ENCODE measurements around the gene GABBR2. TPM values are rescaled to one million over a fixed set of nuclear protein-coding genes. Genes with fewer than 3 reads are reported as not detected.

GABBR2 gene
- total RNA-seq, 1 experiment from 2014 or later, result 0.23 TPM

GRCh38 chr9:98517761-98518160 is 191.0 kb downstream of the GABBR2 start:
- no peak overlapping the region for H3K4me3 ChIP-seq (ENCODE audit: low read depth, low read length)
- intact Hi-C loops (cut with micrococcal nuclease; ENCODE audit: unreplicated experiment), result no loop called here
- Mint-ChIP-seq H3K4me3 (ENCODE audit: unreplicated experiment) (no peak overlapping the region), H3K4me1 (ENCODE audit: low read depth, unreplicated experiment) (no peaks in the 10 kb centered on the region), H3K27ac (ENCODE audit: unreplicated experiment) (no peak overlapping the region), H3K27me3 (ENCODE audit: insufficient read depth, unreplicated experiment) (peaks cover 10% of the 10 kb centered on the region), H3K9me3 (ENCODE audit: unreplicated experiment) (no peaks in the 10 kb centered on the region), H3K36me3 (ENCODE audit: insufficient read depth, unreplicated experiment) (no peaks in the 10 kb centered on the region)
- no peaks in the 10 kb centered on the region for H3K27me3 ChIP-seq (replicated peaks; ENCODE audit: control insufficient read depth, insufficient read depth, low read length)
- POLR2A ChIA-PET, result no interaction called here
- no TSS peak for BruUV-seq (replicated peaks)
- DNase-seq, result no peak
- H3K9me3 ChIP-seq, result no peaks in the 10 kb centered on the region; the same call in 1 of the 2 replicates
- CTCF ChIA-PET, result no interaction called here
- no peaks in the 10 kb centered on the region for H3K4me1 ChIP-seq
- TF ChIP-seq CTCF (IDR thresholded peaks at IDR 0.05; ENCODE audit: insufficient read depth in 1 of 2, low read depth in 1 of 2, low read length in 1 of 2, severe bottlenecking in 1 of 2, unreplicated experiment in 1 of 2), result no peak
- H3K36me3 ChIP-seq (ENCODE audit: control insufficient read depth, insufficient read depth, low read length), result no peaks in the 10 kb centered on the region

DNA sequence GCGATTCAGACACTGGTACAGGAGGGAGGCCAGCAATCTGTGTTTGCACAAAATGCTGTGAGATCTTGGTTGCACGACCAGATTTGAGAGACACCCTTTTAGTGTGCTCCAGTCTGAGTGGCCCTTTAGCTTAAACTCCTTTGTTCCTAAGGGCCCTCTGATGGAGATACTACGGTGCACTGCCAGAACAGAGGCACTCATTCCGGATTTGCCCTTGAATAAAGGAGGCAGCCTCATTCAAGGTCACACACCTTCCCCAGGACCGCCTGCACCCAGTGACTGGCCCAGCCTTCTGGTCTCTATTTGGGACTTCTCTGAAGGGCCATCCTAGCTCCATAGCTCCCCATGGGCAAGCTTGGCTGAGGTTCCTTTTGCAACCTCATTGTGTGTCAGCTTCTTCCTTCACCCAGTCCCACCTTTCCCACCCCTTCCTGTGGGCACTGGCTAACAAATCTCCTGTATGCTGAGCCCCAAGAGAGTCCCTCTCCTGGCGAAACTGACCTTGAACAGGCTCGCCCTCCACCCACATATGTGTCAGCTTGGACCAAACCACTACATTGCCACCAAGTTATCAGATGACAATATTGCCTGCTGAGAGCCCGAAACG is 191.7 kb downstream of the GABBR2 start:
- ChIA-PET CTCF (no interaction called here), POLR2A (no interaction called here)
- DNase-seq, result no peak
- Histone ChIP-seq H3K36me3 (ENCODE audit: control insufficient read depth, insufficient read depth, low read length) (no peaks in the 10 kb centered on the region), H3K27me3 (replicated peaks; ENCODE audit: control insufficient read depth, insufficient read depth, low read length) (no peaks in the 10 kb centered on the region), H3K9me3 (no peaks in the 10 kb centered on the region), H3K4me1 (no peaks in the 10 kb centered on the region), H3K4me3 (ENCODE audit: low read depth, low read length) (no peak overlapping the region)
- H3K27ac Mint-ChIP-seq (ENCODE audit: unreplicated experiment), result no peak overlapping the region
- H3K27me3 Mint-ChIP-seq (ENCODE audit: insufficient read depth, unreplicated experiment), result peaks cover 8% of the 10 kb centered on the region
- no peaks in the 10 kb centered on the region for H3K36me3 Mint-ChIP-seq (ENCODE audit: insufficient read depth, unreplicated experiment)
- no peaks in the 10 kb centered on the region for H3K9me3 Mint-ChIP-seq (ENCODE audit: unreplicated experiment)
- TF ChIP-seq CTCF (IDR thresholded peaks at IDR 0.05; ENCODE audit: insufficient read depth in 1 of 2, low read depth in 1 of 2, low read length in 1 of 2, severe bottlenecking in 1 of 2, unreplicated experiment in 1 of 2), result no peak
- no peak overlapping the region for H3K4me3 Mint-ChIP-seq (ENCODE audit: unreplicated experiment)
- no peaks in the 10 kb centered on the region for H3K4me1 Mint-ChIP-seq (ENCODE audit: low read depth, unreplicated experiment)
- intact Hi-C loops (cut with micrococcal nuclease; ENCODE audit: unreplicated experiment), result no loop called here
- no TSS peak for BruUV-seq (replicated peaks)

GRCh38 chr9:98516205-98516896 is 192.4 kb downstream of the GABBR2 start:
- H3K4me1 Mint-ChIP-seq (ENCODE audit: low read depth, unreplicated experiment), result no peaks in the 10 kb centered on the region
- H3K4me3 ChIP-seq (ENCODE audit: low read depth, low read length), result no peak overlapping the region
- H3K36me3 Mint-ChIP-seq (ENCODE audit: insufficient read depth, unreplicated experiment), result no peaks in the 10 kb centered on the region
- no peaks in the 10 kb centered on the region for H3K27me3 ChIP-seq (replicated peaks; ENCODE audit: control insufficient read depth, insufficient read depth, low read length)
- no peaks in the 10 kb centered on the region for H3K9me3 Mint-ChIP-seq (ENCODE audit: unreplicated experiment)
- no TSS peak for BruUV-seq (replicated peaks)
- H3K9me3 ChIP-seq, result no peaks in the 10 kb centered on the region
- no peak overlapping the region for H3K4me3 Mint-ChIP-seq (ENCODE audit: unreplicated experiment)
- no peak for TF ChIP-seq CTCF (IDR thresholded peaks at IDR 0.05; ENCODE audit: insufficient read depth in 1 of 2, low read depth in 1 of 2, low read length in 1 of 2, severe bottlenecking in 1 of 2, unreplicated experiment in 1 of 2)
- H3K36me3 ChIP-seq (ENCODE audit: control insufficient read depth, insufficient read depth, low read length), result no peaks in the 10 kb centered on the region
- intact Hi-C loops (cut with micrococcal nuclease; ENCODE audit: unreplicated experiment), result no loop called here
- no peaks in the 10 kb centered on the region for H3K4me1 ChIP-seq
- DNase-seq, result no peak
- peaks cover 4% of the 10 kb centered on the region for H3K27me3 Mint-ChIP-seq (ENCODE audit: insufficient read depth, unreplicated experiment)
- CTCF ChIA-PET, result no interaction called here
- POLR2A ChIA-PET, result no interaction called here
- H3K27ac Mint-ChIP-seq (ENCODE audit: unreplicated experiment), result no peak overlapping the region

All from Caco-2 (cell line).